Suprapubic skin (tissue), 4 donors: Measurements from ENCODE around the gene TAP2. TPM values are rescaled to one million over a fixed set of nuclear protein-coding genes. Genes with fewer than 3 reads are reported as not detected.

Experiments
- total RNA-seq, 4 donors: library from RNA; depleted of rRNA; stranded (reverse); fragments of >200 nt; gene quantifications; one replicate each; pipeline ENCODE4 v1.1.0, GENCODE V29; 2016

Gene TAP2
- total RNA-seq, 4 donors from 2014 or later, result 17.7 to 20.8 (median 20.1) TPM

Other genes starting within 250 kb of the TAP2 start
- 10 to 100 TPM; 28.0 to 39.3 (median 37.0) TPM for gene HLA-DRB1, start 248.9 kb downstream of the TAP2 start, total RNA-seq
- 10 to 100 TPM in 3 of 4 donors, 1 to 10 TPM in 1; 8.6 to 21.3 (median 11.5) TPM for gene HLA-DQA1, start 201.3 kb downstream of the TAP2 start, total RNA-seq
- gene HLA-DQB1, start 172.1 kb downstream of the TAP2 start, total RNA-seq, result 1 to 10 TPM; 1.6 to 9.4 (median 3.7) TPM
- 10 to 100 TPM in 1 of 4 donors, 1 to 10 TPM in 3; 2.8 to 12.5 (median 5.5) TPM for gene HLA-DQA2, start 97.3 kb downstream of the TAP2 start, total RNA-seq
- 10 to 100 TPM; 60.4 to 97.2 (median 80.9) TPM for gene HLA-DQB2, start 75.2 kb downstream of the TAP2 start, total RNA-seq
- gene HLA-DOB, start 21.7 kb downstream of the TAP2 start, total RNA-seq, result 1 to 10 TPM; 1.6 to 5.1 (median 2.7) TPM
- 10 to 100 TPM; 43.6 to 62.7 (median 49.0) TPM for gene PSMB8, start 5.3 kb upstream of the TAP2 start, total RNA-seq
- 100 to 1,000 TPM in 2 of 4 donors, 10 to 100 TPM in 2; 90.7 to 126 (median 101) TPM for gene TAP1, start 15.0 kb upstream of the TAP2 start, total RNA-seq
- gene PSMB9, start 15.5 kb upstream of the TAP2 start, total RNA-seq, result 10 to 100 TPM; 12.6 to 35.8 (median 19.1) TPM
- gene HLA-DMB, start 102.3 kb upstream of the TAP2 start, total RNA-seq, result 10 to 100 TPM; 15.0 to 30.2 (median 18.1) TPM
- 10 to 100 TPM; 18.3 to 57.0 (median 24.2) TPM for gene HLA-DMA, start 114.4 kb upstream of the TAP2 start, total RNA-seq
- gene BRD2, start 129.9 kb upstream of the TAP2 start, total RNA-seq, result 100 to 1,000 TPM; 145 to 246 (median 197) TPM
- 10 to 100 TPM in 1 of 4 donors, 1 to 10 TPM in 3; 6.8 to 14.3 (median 8.0) TPM for gene HLA-DOA, start 170.9 kb upstream of the TAP2 start, total RNA-seq
- gene HLA-DPA1, start 234.9 kb upstream of the TAP2 start, total RNA-seq, result 100 to 1,000 TPM in 1 of 4 donors, 10 to 100 TPM in 3; 21.1 to 101 (median 91.3) TPM
- gene HLA-DPB1, start 237.3 kb upstream of the TAP2 start, total RNA-seq, result 10 to 100 TPM; 23.7 to 76.6 (median 51.7) TPM